Upper lobe of left lung (tissue), 4 donors: Measurements from ENCODE around the gene RPIA.

Experiments used
- CTCF ChIP-seq, 6 experiments: fragments of 450-650 bp in 4 of 6; fragments of 200-600 bp in 2 of 6; sonication (generic) in 2 of 6; IDR thresholded peaks; one replicate each; pipeline ENCODE4 v1.5.1; 2016 to 2019; ENCODE audit warnings: antibody characterized with exemption in 6 of 6
- EP300 ChIP-seq, 4 donors: sonication (generic); formaldehyde crosslinking; IDR thresholded peaks; one replicate each; pipeline ENCODE4 v1.5.1; 2017; ENCODE audit warnings: antibody characterized with exemption in 4 of 4, control low read depth in 2 of 4
- POLR2A ChIP-seq, 4 donors: fragments of 450-650 bp; IDR thresholded peaks; one replicate each; pipeline ENCODE4 v1.5.1; 2016 to 2017; ENCODE audit warnings: antibody characterized with exemption in 4 of 4, mild to moderate bottlenecking in 2 of 4

DNA sequence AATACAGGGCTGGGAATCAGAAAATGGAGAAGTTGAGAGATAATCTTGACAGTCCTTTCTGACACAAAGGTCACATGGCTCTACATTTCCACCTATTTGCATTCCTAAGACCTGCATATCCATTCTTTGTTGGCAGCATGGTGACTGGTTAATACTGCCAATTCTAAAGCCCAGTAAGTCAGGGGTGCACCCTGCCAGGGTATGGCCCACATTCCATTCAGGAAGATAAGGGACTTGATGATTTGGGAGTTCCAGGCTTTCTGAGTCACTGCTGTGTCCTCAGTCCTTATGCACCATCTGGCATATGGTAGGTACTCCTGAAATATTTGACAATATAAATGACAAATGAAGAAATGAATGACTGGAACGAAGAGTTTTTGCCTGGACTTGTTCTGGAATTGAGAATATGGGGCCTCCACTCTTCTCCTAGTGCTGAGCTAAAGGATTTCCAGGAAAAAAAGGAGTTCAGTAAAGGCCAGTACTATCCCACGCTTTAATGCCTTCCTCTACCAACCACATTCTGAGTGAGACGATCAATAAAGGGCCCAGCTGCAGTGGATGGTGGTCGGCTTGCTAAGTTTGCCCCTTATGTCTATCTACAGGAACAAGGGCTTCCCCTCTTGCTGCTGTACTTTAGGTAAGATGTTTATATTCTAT lies 32.5 kb upstream of the RPIA start:
- TF ChIP-seq CTCF (IDR thresholded peaks at IDR 0.05) (no peak), POLR2A (IDR thresholded peaks at IDR 0.05) (no peak), EP300 (IDR thresholded peaks at IDR 0.05) (no peak)
